H1 (cell line): ENCODE results near the gene SLC38A10. TPM values are rescaled to one million over a fixed set of nuclear protein-coding genes. Genes with fewer than 3 reads are reported as not detected.

Source experiments
- RAD21 ChIP-seq, 2 experiments: IDR thresholded peaks in 1 of 2; conservative IDR thresholded peaks in 1 of 2; 2 replicates each; pipeline ENCODE4 v1.6.1; 2011; ENCODE audit warnings: low read depth in 2 of 2, low read length in 2 of 2, improper control_type of control experiment in 1 of 2, inconsistent platforms in 1 of 2, mild to moderate bottlenecking in 1 of 2, moderate library complexity in 1 of 2
- polyA plus RNA-seq, 7 experiments: library from polyadenylated mRNA; depleted of rRNA in 3 of 7; stranded (reverse) in 5 of 7; unstranded in 2 of 7; fragments of >200 nt in 5 of 7; fragments of 200-250 nt in 2 of 7; gene quantifications; 1 replicate in 5 of 7; 2 replicates in 1 of 7; 4 replicates in 1 of 7; pipeline versions ENCODE4 v1.2.1 to v1.2.3, GENCODE V29; 2011 to 2013; ENCODE audit warnings: missing spikeins in 2 of 7, mixed read lengths in 2 of 7
- total RNA-seq: library from RNA; stranded (reverse); fragmentation: NEBNext Ultra II Directional; extraction: Animal tissue kit (Norgen Biotek cat#: 25700); gene quantifications from 2 replicates; pipeline ENCODE4 v1.2.1, GENCODE V29; 2021

SLC38A10 gene
- total and polyA plus RNA-seq, 2 of the 8 experiments (the other 6 are each of a cell fraction or from before 2014, with no cell fraction given) = 26.4 to 41.0 TPM

- no peak for TF ChIP-seq RAD21 (IDR thresholded peaks at IDR 0.05 in 1 of 2, conservative IDR thresholded peaks at IDR 0.05 in 1 of 2; ENCODE audit: low read depth in 2 of 2, low read length in 2 of 2)
These were observed 6.4 kb downstream of the SLC38A10 start (continued) for GRCh38 chr17:81288715-81289114.
